IMR-90 (cell line): Measurements from ENCODE around the gene PLEKHA4.

ENCODE experiments used
- BHLHE40 ChIP-seq: fragments of 150-350 bp; IDR thresholded peaks from 2 replicates; pipeline ENCODE4 v1.6.1; 2016; ENCODE audit warnings: mild to moderate bottlenecking, low read depth, low read length
- CEBPB ChIP-seq: IDR thresholded peaks from 2 replicates; pipeline ENCODE4 v1.6.1; 2012; ENCODE audit warnings: low read depth, low read length, improper control_type of control experiment
- CTCF ChIP-seq: conservative IDR thresholded peaks from 2 replicates; pipeline ENCODE4 v1.5.1; 2012; ENCODE audit warnings: mild to moderate bottlenecking, low read depth, low read length, improper control_type of control experiment
- FOS ChIP-seq: fragments of 150-350 bp; IDR thresholded peaks from 2 replicates; pipeline ENCODE4 v1.6.1; 2016; ENCODE audit warnings: low read depth, low read length
- MAFK ChIP-seq: IDR thresholded peaks from 2 replicates; pipeline ENCODE4 v1.6.1; 2012; ENCODE audit warnings: low read depth, low read length, improper control_type of control experiment
- MAZ ChIP-seq: IDR thresholded peaks from 2 replicates; pipeline ENCODE4 v1.6.1; 2012; ENCODE audit warnings: low read depth, mild to moderate bottlenecking, low read length, improper control_type of control experiment, moderate library complexity, borderline replicate concordance
- MXI1 ChIP-seq: IDR thresholded peaks from 2 replicates; pipeline ENCODE4 v1.6.1; 2012; ENCODE audit warnings: low read depth, mild to moderate bottlenecking, low read length, moderate library complexity, borderline replicate concordance
- POLR2A ChIP-seq: IDR thresholded peaks from 2 replicates; pipeline ENCODE4 v1.6.1; 2012; ENCODE audit warnings: mild to moderate bottlenecking, low read depth, low read length
- RAD21 ChIP-seq: IDR thresholded peaks from 2 replicates; pipeline ENCODE4 v1.6.1; 2012; ENCODE audit warnings: low read length, improper control_type of control experiment
- RCOR1 ChIP-seq: IDR thresholded peaks from 2 replicates; pipeline ENCODE4 v1.6.1; 2012; ENCODE audit warnings: mild to moderate bottlenecking, low read length, improper control_type of control experiment; ENCODE audit not compliant: insufficient replicate concordance
- SMC3 ChIP-seq: fragments of 150-350 bp; IDR thresholded peaks from 2 replicates; pipeline ENCODE4 v1.6.1; 2016; ENCODE audit warnings: low read depth, mild to moderate bottlenecking, antibody characterized with exemption, low read length, moderate library complexity

GRCh38 chr19:48867746-48868113 lies 687 bp downstream of the PLEKHA4 start:
- TF ChIP-seq CTCF (no peak), POLR2A (no peak), RCOR1 (no peak), CEBPB (no peak), BHLHE40 (no peak), RAD21 (no peak), SMC3 (no peak), MAZ (no peak), MAFK (no peak), MXI1 (no peak), FOS (no peak)
